IMR-90 (cell line): ENCODE data around the gene EXPH5. TPM values are rescaled to one million over a fixed set of nuclear protein-coding genes. Genes with fewer than 3 reads are reported as not detected.

ENCODE experiments used
- ATAC-seq: fragments of 200-7000 bp; cut with Tn5 transposase; 2 replicates; pipeline ENCODE4 v1.9.1; 2020; ENCODE audit warnings: low read depth, mild to moderate bottlenecking, moderate library complexity
- BruUV-seq: library from RNA; stranded (reverse); fragments of 400-500 nt; replicated peaks from 2 replicates; lab custom pipeline; 2021; lab: Mats Ljungman, UMichigan
- CTCF ChIA-PET: fragments of 300-600 bp; formaldehyde crosslinking; extraction: SDS; loops from one replicate; lab custom pipeline; 2021; ENCODE audit warnings: antibody characterized with exemption; lab: Yijun Ruan, JAX
- POLR2A ChIA-PET: fragments of 300-600 bp; sonication (Branson Sonifier 250); formaldehyde crosslinking; loops from one replicate; lab custom pipeline; 2022; ENCODE audit warnings: antibody characterized with exemption; ENCODE audit not compliant: unreplicated experiment; lab: Charles Lee
- DNase-seq: peaks from one replicate; pipeline ENCODE4 v3.0.0; 2013
- H2AFZ ChIP-seq: replicated peaks from 2 replicates; pipeline ENCODE3; 2013; ENCODE audit warnings: low read length, mild to moderate bottlenecking; ENCODE audit not compliant: poor library complexity
- H2AK5ac ChIP-seq: 2 replicates; pipeline ENCODE4 v1.6.1; 2013; ENCODE audit warnings: low read depth, low read length, inconsistent platforms
- H2AK9ac ChIP-seq: replicated peaks from 2 replicates; pipeline ENCODE3; 2013; ENCODE audit warnings: mild to moderate bottlenecking, low read depth, low read length, moderate library complexity; ENCODE audit not compliant: poor library complexity
- H2BK120ac ChIP-seq: 2 replicates; pipeline ENCODE4 v1.6.1; 2013; ENCODE audit warnings: low read depth, low read length, inconsistent platforms
- H2BK15ac ChIP-seq: 3 replicates; pipeline ENCODE4 v1.6.1; 2013; ENCODE audit warnings: low read depth, low read length, inconsistent platforms
- H2BK20ac ChIP-seq: 2 replicates; pipeline ENCODE4 v1.6.1; 2013; ENCODE audit warnings: low read depth, mild to moderate bottlenecking, inconsistent platforms, low read length, moderate library complexity
- H2BK5ac ChIP-seq: 2 replicates; pipeline ENCODE4 v1.6.1; 2013; ENCODE audit warnings: mild to moderate bottlenecking, low read depth, low read length, inconsistent platforms; ENCODE audit not compliant: poor library complexity, severe bottlenecking
- H3K14ac ChIP-seq: replicated peaks from 2 replicates; pipeline ENCODE4 v1.6.1; 2013; ENCODE audit warnings: low read depth, low read length, inconsistent platforms
- H3K18ac ChIP-seq: 2 replicates; pipeline ENCODE4 v1.6.1; 2013; ENCODE audit warnings: low read depth, low read length, control low read depth
- H3K23ac ChIP-seq: 2 replicates; pipeline ENCODE4 v1.6.1; 2013; ENCODE audit warnings: low read depth, low read length, inconsistent platforms
- H3K27ac ChIP-seq: 2 replicates; pipeline ENCODE4 v1.5.1; 2013; ENCODE audit warnings: mild to moderate bottlenecking, control low read depth, low read length; ENCODE audit not compliant: insufficient read depth
- H3K27me3 ChIP-seq: 2 replicates; pipeline ENCODE4 v1.6.1; 2013; ENCODE audit warnings: low read length; ENCODE audit not compliant: control insufficient read depth, insufficient read depth
- H3K36me3 ChIP-seq: 2 replicates; pipeline ENCODE4 v1.6.1; 2013; ENCODE audit warnings: low read length, mixed read lengths; ENCODE audit not compliant: control insufficient read depth, insufficient read depth
- H3K4ac ChIP-seq: 2 replicates; pipeline ENCODE4 v1.6.1; 2013; ENCODE audit warnings: low read depth, low read length, inconsistent platforms
- H3K4me1 ChIP-seq: 2 replicates; pipeline ENCODE4 v1.6.1; 2013; ENCODE audit warnings: low read length, mixed read lengths; ENCODE audit not compliant: control insufficient read depth, insufficient read depth
- H3K4me2 ChIP-seq: 2 replicates; pipeline ENCODE4 v1.6.1; 2013; ENCODE audit warnings: low read depth, mild to moderate bottlenecking, control low read depth, low read length, moderate library complexity
- H3K4me3 ChIP-seq: 2 replicates; pipeline ENCODE4 v1.5.1; 2013; ENCODE audit warnings: low read depth, mild to moderate bottlenecking, control low read depth, low read length, moderate library complexity; ENCODE audit not compliant: insufficient read depth
- H3K56ac ChIP-seq: 2 replicates; pipeline ENCODE4 v1.6.1; 2013; ENCODE audit warnings: low read length, inconsistent platforms; ENCODE audit not compliant: insufficient read depth; ENCODE audit errors: extremely low read depth
- H3K79me1 ChIP-seq, 2 experiments: 2 replicates each; pipeline ENCODE4 v1.6.1; 2013; ENCODE audit warnings: low read length in 2 of 2, inconsistent platforms in 1 of 2, low read depth in 1 of 2
- H3K9ac ChIP-seq: 2 replicates; pipeline ENCODE4 v1.6.1; 2013; ENCODE audit warnings: low read depth, low read length, control low read depth
- H3K9me1 ChIP-seq: 2 replicates; pipeline ENCODE4 v1.6.1; 2013; ENCODE audit warnings: low read length, inconsistent platforms; ENCODE audit not compliant: insufficient read depth
- H3K9me3 ChIP-seq: 2 replicates; pipeline ENCODE4 v1.6.1; 2013; ENCODE audit warnings: low read length; ENCODE audit not compliant: control insufficient read depth, insufficient read depth
- H4K20me1 ChIP-seq: 2 replicates; pipeline ENCODE4 v1.6.1; 2013; ENCODE audit warnings: low read length, inconsistent platforms; ENCODE audit not compliant: insufficient read depth
- H4K5ac ChIP-seq: 2 replicates; pipeline ENCODE4 v1.6.1; 2013; ENCODE audit warnings: mild to moderate bottlenecking, low read depth, low read length, control low read depth
- H4K8ac ChIP-seq, 2 experiments: 2 replicates each; pipeline ENCODE4 v1.6.1; 2013; ENCODE audit warnings: low read depth in 2 of 2, low read length in 2 of 2, control low read depth in 1 of 2, inconsistent platforms in 1 of 2
- H4K91ac ChIP-seq: 2 replicates; pipeline ENCODE4 v1.6.1; 2013; ENCODE audit warnings: low read depth, low read length, inconsistent platforms; ENCODE audit not compliant: insufficient read depth
- BHLHE40 ChIP-seq: fragments of 150-350 bp; IDR thresholded peaks from 2 replicates; pipeline ENCODE4 v1.6.1; 2016; ENCODE audit warnings: mild to moderate bottlenecking, low read depth, low read length
- CEBPB ChIP-seq: IDR thresholded peaks from 2 replicates; pipeline ENCODE4 v1.6.1; 2012; ENCODE audit warnings: low read depth, low read length, improper control_type of control experiment
- CHD1 ChIP-seq: IDR thresholded peaks from 2 replicates; pipeline ENCODE4 v1.6.1; 2012; ENCODE audit warnings: low read depth, low read length, improper control_type of control experiment
- CTCF ChIP-seq: conservative IDR thresholded peaks from 2 replicates; pipeline ENCODE4 v1.5.1; 2012; ENCODE audit warnings: mild to moderate bottlenecking, low read depth, low read length, improper control_type of control experiment
- MAFK ChIP-seq: IDR thresholded peaks from 2 replicates; pipeline ENCODE4 v1.6.1; 2012; ENCODE audit warnings: low read depth, low read length, improper control_type of control experiment
- MAZ ChIP-seq: IDR thresholded peaks from 2 replicates; pipeline ENCODE4 v1.6.1; 2012; ENCODE audit warnings: low read depth, mild to moderate bottlenecking, low read length, improper control_type of control experiment, moderate library complexity, borderline replicate concordance
- MXI1 ChIP-seq: IDR thresholded peaks from 2 replicates; pipeline ENCODE4 v1.6.1; 2012; ENCODE audit warnings: low read depth, mild to moderate bottlenecking, low read length, moderate library complexity, borderline replicate concordance
- POLR2A ChIP-seq: IDR thresholded peaks from 2 replicates; pipeline ENCODE4 v1.6.1; 2012; ENCODE audit warnings: mild to moderate bottlenecking, low read depth, low read length
- RCOR1 ChIP-seq: IDR thresholded peaks from 2 replicates; pipeline ENCODE4 v1.6.1; 2012; ENCODE audit warnings: mild to moderate bottlenecking, low read length, improper control_type of control experiment; ENCODE audit not compliant: insufficient replicate concordance
- RFX5 ChIP-seq: IDR thresholded peaks from 2 replicates; pipeline ENCODE4 v1.8.0; 2012; ENCODE audit warnings: low read depth, mild to moderate bottlenecking, low read length, moderate library complexity
- SMC3 ChIP-seq: fragments of 150-350 bp; IDR thresholded peaks from 2 replicates; pipeline ENCODE4 v1.6.1; 2016; ENCODE audit warnings: low read depth, mild to moderate bottlenecking, antibody characterized with exemption, low read length, moderate library complexity
- USF2 ChIP-seq: fragments of 150-350 bp; IDR thresholded peaks from 2 replicates; pipeline ENCODE4 v1.6.1; 2017; ENCODE audit warnings: mild to moderate bottlenecking, antibody characterized with exemption, low read length, low read depth
- WGBS, 2 experiments: methylation state at CpG; one replicate each; pipeline versions ENCODE4 v1.1.5 to v1.1.7; 2013; ENCODE audit warnings: missing lambda C conversion rate in 2 of 2; ENCODE audit not compliant: insufficient read length in 1 of 2; ENCODE audit errors: extremely low coverage in 2 of 2; 5-methylcytosine and 5-hydroxymethylcytosine counted together
- dilution Hi-C: fragments of 300-500 bp; cut with HindIII; formaldehyde crosslinking; loops from one replicate; pipeline ENCODE4 v1.14.3; 2018; ENCODE audit warnings: low sequenced_read_pairs; ENCODE audit not compliant: unreplicated experiment
- in situ Hi-C: fragments of 300-500 bp; cut with MboI; formaldehyde crosslinking; loops from 3 replicates; pipeline ENCODE4 v1.14.3; 2019; ENCODE audit warnings: low sequenced_read_pairs, inconsistent platforms, mixed read lengths
- intact Hi-C: fragments of 100-400 bp; cut with micrococcal nuclease; formaldehyde crosslinking; loops from 2 replicates; pipeline ENCODE4 v1.10.0; 2022
- polyA plus RNA-seq, 3 experiments: library from polyadenylated mRNA; depleted of rRNA; stranded (reverse); fragments of >200 nt; gene quantifications; 2 replicates each; pipeline ENCODE4 v1.2.3, GENCODE V29; 2012; ENCODE audit warnings: low replicate concordance in 1 of 3
- total RNA-seq: library from RNA; depleted of rRNA; stranded (reverse); fragments of >200 nt; gene quantifications from 2 replicates; pipeline ENCODE4 v1.2.3, GENCODE V29; 2012
- TF ChIP-seq, protein P1 (sequence below): fragments of 150-350 bp; IDR thresholded peaks from 2 replicates; pipeline ENCODE4 v1.6.1; 2016; ENCODE audit warnings: low read depth, mild to moderate bottlenecking, low read length, moderate library complexity, borderline replicate concordance

EXPH5 gene
- total and polyA plus RNA-seq, 2 of the 4 experiments (the other 2 are of a cell fraction): 0.05 to 0.72 TPM

GRCh38 chr11:108551651-108552462 lies 41.7 kb downstream of the EXPH5 start:
- Histone ChIP-seq H3K9me3 (no peaks in the 10 kb centered on the region), H3K4me2 (peak overlapping the region; percentile 73), H4K91ac (peak overlapping the region; percentile 19; the same call in 1 of the 2 replicates), H3K9me1 (no peaks in the 10 kb centered on the region), H3K79me1 (no peaks in the 10 kb centered on the region; a peak in 1 of 4 replicates), H3K27me3 (no peaks in the 10 kb centered on the region), H2AK5ac (no peak overlapping the region), H2AFZ (peak overlapping the region; percentile 57), H3K4ac (peak overlapping the region; percentile 46; the same call in 1 of the 2 replicates), H2BK5ac (peak overlapping the region; percentile 39), H3K56ac (no peak overlapping the region), H4K20me1 (no peaks in the 10 kb centered on the region), H3K14ac (peak overlapping the region; percentile 4; the same call in 1 of the 2 replicates), H3K4me1 (peaks cover 8% of the 10 kb centered on the region), H2BK15ac (0 out of 3 replicates have a peak overlapping the region, but pooled peaks have one; percentile 6), H3K23ac (no peak overlapping the region; the same call in 1 of the 2 replicates), H3K18ac (peak overlapping the region; percentile 52), H4K8ac (peak overlapping the region; percentile 48 to 82; a peak in 3 of 4 replicates), H3K9ac (peak overlapping the region; percentile 38), H2BK20ac (peak overlapping the region; percentile 17; the same call in 1 of the 2 replicates), H2BK120ac (peak overlapping the region; percentile 33; the same call in 1 of the 2 replicates), H3K36me3 (no peaks in the 10 kb centered on the region), H3K4me3 (no peak overlapping the region; the same call in 1 of the 2 replicates), H2AK9ac (no peak overlapping the region), H3K27ac (peak overlapping the region; percentile 28; the same call in 1 of the 2 replicates), H4K5ac (peak overlapping the region; percentile 87)
- BruUV-seq: no TSS peak
- ChIA-PET CTCF (interaction anchor here (0.8 to 1.4 kb wide), 4 partner anchors 13 to 97 kb away, joined by 3 to 4 read pairs (median 3); no protein-coding TSS in a partner anchor), POLR2A (interaction anchor here (0.6 to 1.0 kb wide), 2 partner anchors 14 kb away, joined by 3 read pairs; no protein-coding TSS in a partner anchor)
- ATAC-seq (peak; percentile 88), DNase-seq (peak; percentile 46)
- WGBS, 2 experiments: 40% methylated on average over 1 of the region's 10 CpGs; no CpG with 5 or more reads in 1 of the 2 experiments
- dilution Hi-C loops: no loop called here
- in situ Hi-C loops: no loop called here
- intact Hi-C loops: no loop called here
- TF ChIP-seq RCOR1: no peak
- TF ChIP-seq MAFK: no peak
- TF ChIP-seq MAZ: no peak
- TF ChIP-seq RFX5: no peak
- no peak for TF ChIP-seq POLR2A
- TF ChIP-seq CTCF: no peak
- no peak for TF ChIP-seq SMC3
- no peak for TF ChIP-seq CHD1
- no peak for TF ChIP-seq MXI1
- TF ChIP-seq, protein P1, sequence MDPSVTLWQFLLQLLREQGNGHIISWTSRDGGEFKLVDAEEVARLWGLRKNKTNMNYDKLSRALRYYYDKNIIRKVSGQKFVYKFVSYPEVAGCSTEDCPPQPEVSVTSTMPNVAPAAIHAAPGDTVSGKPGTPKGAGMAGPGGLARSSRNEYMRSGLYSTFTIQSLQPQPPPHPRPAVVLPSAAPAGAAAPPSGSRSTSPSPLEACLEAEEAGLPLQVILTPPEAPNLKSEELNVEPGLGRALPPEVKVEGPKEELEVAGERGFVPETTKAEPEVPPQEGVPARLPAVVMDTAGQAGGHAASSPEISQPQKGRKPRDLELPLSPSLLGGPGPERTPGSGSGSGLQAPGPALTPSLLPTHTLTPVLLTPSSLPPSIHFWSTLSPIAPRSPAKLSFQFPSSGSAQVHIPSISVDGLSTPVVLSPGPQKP: no peak
- TF ChIP-seq BHLHE40: no peak
- no peak for TF ChIP-seq USF2
- TF ChIP-seq CEBPB: no peak
